ENCODE measurements around the gene CA10.

Gene CA10

GRCh38 chr17:51833620-51834019, 324.9 kb downstream of the CA10 start:
- H3K4me1 ChIP-seq (ENCODE audit: control insufficient read depth, insufficient read depth, low read length), result no peaks in the 10 kb centered on the region
- H3K27ac ChIP-seq (ENCODE audit: low read depth, low read length), result no peak overlapping the region
- no peaks in the 10 kb centered on the region for H3K27me3 ChIP-seq (ENCODE audit: control insufficient read depth, insufficient read depth, low read length)
- no peak overlapping the region for H3K9ac ChIP-seq (ENCODE audit: low read length)
- H3K36me3 ChIP-seq (ENCODE audit: control insufficient read depth, insufficient read depth, low read length), result no peaks in the 10 kb centered on the region
- no peak overlapping the region for H3K4me3 ChIP-seq (ENCODE audit: low read length)

DNA sequence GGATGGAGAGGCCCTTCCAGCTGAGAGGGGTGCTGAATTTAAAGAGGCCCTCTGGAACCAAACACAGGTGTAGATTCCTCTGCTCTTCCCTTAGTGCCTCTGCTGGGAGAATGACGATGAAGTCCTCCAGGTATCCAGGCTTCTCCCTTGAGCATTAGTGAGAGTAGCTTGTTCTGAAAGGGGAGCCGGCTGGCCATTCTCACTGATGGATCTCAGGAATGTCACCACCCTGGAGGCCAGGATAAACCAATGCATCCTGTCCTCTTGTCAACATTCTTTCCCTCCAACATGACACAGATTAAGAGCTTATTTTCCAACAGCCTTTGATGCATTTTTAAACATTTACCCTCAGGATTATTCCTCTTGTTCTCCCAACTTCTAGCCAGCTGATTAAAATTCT, 325.5 kb downstream of the CA10 start:
- H3K36me3 ChIP-seq (ENCODE audit: control insufficient read depth, insufficient read depth, low read length), result no peaks in the 10 kb centered on the region
- H3K27me3 ChIP-seq (ENCODE audit: control insufficient read depth, insufficient read depth, low read length), result no peaks in the 10 kb centered on the region
- no peak overlapping the region for H3K27ac ChIP-seq (ENCODE audit: low read depth, low read length)
- H3K9ac ChIP-seq (ENCODE audit: low read length), result no peak overlapping the region
- H3K4me1 ChIP-seq (ENCODE audit: control insufficient read depth, insufficient read depth, low read length), result no peaks in the 10 kb centered on the region
- no peak overlapping the region for H3K4me3 ChIP-seq (ENCODE audit: low read length)

DNA sequence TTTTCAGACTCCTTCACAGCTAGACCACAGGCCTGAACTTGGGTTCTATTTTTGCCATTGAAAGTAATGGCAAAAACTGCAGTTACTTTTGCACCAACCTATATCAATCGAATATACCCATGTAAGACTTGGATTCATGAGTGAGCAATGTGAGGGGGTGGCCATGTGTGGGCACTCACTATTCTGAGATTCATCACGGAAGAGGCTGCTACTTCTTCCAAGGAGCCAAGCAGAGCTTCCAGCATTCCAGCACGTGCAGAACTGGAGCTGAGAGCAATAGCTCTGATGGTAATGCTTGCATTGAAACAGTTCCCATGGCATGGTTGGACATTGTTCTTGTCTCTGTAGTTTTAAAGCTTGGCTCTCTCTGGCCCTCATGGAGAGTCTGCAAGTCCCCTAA, 327.6 kb downstream of the CA10 start:
- Histone ChIP-seq H3K4me1 (ENCODE audit: control insufficient read depth, insufficient read depth, low read length) (no peaks in the 10 kb centered on the region), H3K9ac (ENCODE audit: low read length) (no peak overlapping the region), H3K27me3 (ENCODE audit: control insufficient read depth, insufficient read depth, low read length) (no peaks in the 10 kb centered on the region), H3K4me3 (ENCODE audit: low read length) (no peak overlapping the region), H3K36me3 (ENCODE audit: control insufficient read depth, insufficient read depth, low read length) (no peaks in the 10 kb centered on the region), H3K27ac (ENCODE audit: low read depth, low read length) (no peak overlapping the region)

DNA sequence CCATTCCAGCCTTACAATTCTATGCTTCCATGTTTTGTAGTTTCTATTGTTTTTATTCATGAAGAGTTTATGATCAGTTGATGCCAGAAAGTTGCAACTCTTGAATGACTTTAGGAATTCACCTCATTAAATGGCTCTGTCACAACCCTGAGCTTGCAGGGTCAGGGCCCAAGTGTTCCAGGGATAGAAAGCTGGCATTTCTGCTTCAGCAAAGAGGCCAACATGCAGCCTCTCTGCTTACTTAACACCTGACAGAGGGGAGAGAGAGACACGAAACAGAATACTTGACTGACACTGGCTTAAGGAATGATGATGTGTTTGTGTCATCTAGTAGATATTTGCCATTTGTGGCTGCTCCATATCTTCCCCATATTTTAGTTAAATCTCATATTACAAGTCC, 328.1 kb downstream of the CA10 start:
- Histone ChIP-seq H3K9ac (ENCODE audit: low read length) (no peak overlapping the region), H3K27ac (ENCODE audit: low read depth, low read length) (no peak overlapping the region)

GRCh38 chr17:51828901-51829300, 329.6 kb downstream of the CA10 start:
- H3K4me1 ChIP-seq (ENCODE audit: control insufficient read depth, insufficient read depth, low read length), result no peaks in the 10 kb centered on the region
- H3K27ac ChIP-seq (ENCODE audit: low read depth, low read length), result no peak overlapping the region
- no peaks in the 10 kb centered on the region for H3K27me3 ChIP-seq (ENCODE audit: control insufficient read depth, insufficient read depth, low read length)
- no peak overlapping the region for H3K4me3 ChIP-seq (ENCODE audit: low read length)
- H3K36me3 ChIP-seq (ENCODE audit: control insufficient read depth, insufficient read depth, low read length), result no peaks in the 10 kb centered on the region
- no peak overlapping the region for H3K9ac ChIP-seq (ENCODE audit: low read length)

More for the DNA sequence above, 328.1 kb downstream of the CA10 start:
- Histone ChIP-seq H3K36me3 (ENCODE audit: control insufficient read depth, insufficient read depth, low read length) (no peaks in the 10 kb centered on the region), H3K27me3 (ENCODE audit: control insufficient read depth, insufficient read depth, low read length) (no peaks in the 10 kb centered on the region), H3K4me3 (ENCODE audit: low read length) (no peak overlapping the region), H3K4me1 (ENCODE audit: control insufficient read depth, insufficient read depth, low read length) (no peaks in the 10 kb centered on the region)

DNA sequence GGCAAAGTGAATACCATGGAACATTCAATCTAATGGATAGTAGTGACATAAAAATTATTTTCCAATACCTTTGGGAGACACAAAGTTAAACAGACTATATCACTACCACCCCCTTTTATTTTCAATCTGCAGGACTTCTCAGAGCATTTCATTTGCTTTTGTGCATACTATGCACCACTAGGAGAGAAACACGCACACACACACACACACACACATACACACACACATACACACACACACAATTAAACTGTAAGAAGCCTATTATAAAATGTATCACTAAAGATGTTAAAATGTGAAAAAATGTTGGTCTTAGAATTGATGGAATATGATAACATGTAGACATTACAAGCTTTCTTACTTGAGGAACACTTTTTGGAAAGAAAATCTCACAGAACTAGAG, 331.4 kb downstream of the CA10 start:
- H3K4me1 ChIP-seq (ENCODE audit: control insufficient read depth, insufficient read depth, low read length), result no peaks in the 10 kb centered on the region
- no peak overlapping the region for H3K9ac ChIP-seq (ENCODE audit: low read length)
- no peak overlapping the region for H3K27ac ChIP-seq (ENCODE audit: low read depth, low read length)
- H3K4me3 ChIP-seq (ENCODE audit: low read length), result no peak overlapping the region
- H3K36me3 ChIP-seq (ENCODE audit: control insufficient read depth, insufficient read depth, low read length), result no peaks in the 10 kb centered on the region
- no peaks in the 10 kb centered on the region for H3K27me3 ChIP-seq (ENCODE audit: control insufficient read depth, insufficient read depth, low read length)

DNA sequence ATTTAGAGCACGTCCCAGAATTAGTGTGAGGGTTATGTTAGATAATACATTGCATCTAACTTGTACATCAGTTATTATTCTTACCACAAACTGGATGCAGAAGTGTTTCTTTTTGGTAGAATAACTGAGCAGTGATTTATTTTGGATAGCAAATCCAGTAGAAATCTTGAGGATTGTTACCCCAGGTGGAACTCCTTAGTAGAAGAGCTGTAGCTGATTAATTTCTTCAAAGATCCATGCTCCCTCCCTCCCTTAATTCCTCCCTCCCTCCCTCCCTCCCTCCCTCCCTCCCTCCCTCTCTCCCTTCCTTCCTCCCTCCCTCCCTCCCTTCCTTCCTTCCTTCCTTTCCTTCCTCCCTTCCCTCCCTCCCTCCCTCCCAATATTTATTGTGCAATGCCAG, 337.7 kb downstream of the CA10 start:
- Histone ChIP-seq H3K36me3 (ENCODE audit: control insufficient read depth, insufficient read depth, low read length) (no peaks in the 10 kb centered on the region), H3K4me1 (ENCODE audit: control insufficient read depth, insufficient read depth, low read length) (no peaks in the 10 kb centered on the region), H3K9ac (ENCODE audit: low read length) (no peak overlapping the region), H3K27me3 (ENCODE audit: control insufficient read depth, insufficient read depth, low read length) (no peaks in the 10 kb centered on the region), H3K27ac (ENCODE audit: low read depth, low read length) (no peak overlapping the region), H3K4me3 (ENCODE audit: low read length) (no peak overlapping the region)

- Histone ChIP-seq H3K27me3 (ENCODE audit: control insufficient read depth, insufficient read depth, low read length) (no peaks in the 10 kb centered on the region), H3K4me1 (ENCODE audit: control insufficient read depth, insufficient read depth, low read length) (no peaks in the 10 kb centered on the region), H3K4me3 (ENCODE audit: low read length) (no peak overlapping the region), H3K27ac (ENCODE audit: low read depth, low read length) (no peak overlapping the region), H3K36me3 (ENCODE audit: control insufficient read depth, insufficient read depth, low read length) (no peaks in the 10 kb centered on the region), H3K9ac (ENCODE audit: low read length) (no peak overlapping the region)
Observed at GRCh38 chr17:51820252-51820651, 338.3 kb downstream of the CA10 start.

DNA sequence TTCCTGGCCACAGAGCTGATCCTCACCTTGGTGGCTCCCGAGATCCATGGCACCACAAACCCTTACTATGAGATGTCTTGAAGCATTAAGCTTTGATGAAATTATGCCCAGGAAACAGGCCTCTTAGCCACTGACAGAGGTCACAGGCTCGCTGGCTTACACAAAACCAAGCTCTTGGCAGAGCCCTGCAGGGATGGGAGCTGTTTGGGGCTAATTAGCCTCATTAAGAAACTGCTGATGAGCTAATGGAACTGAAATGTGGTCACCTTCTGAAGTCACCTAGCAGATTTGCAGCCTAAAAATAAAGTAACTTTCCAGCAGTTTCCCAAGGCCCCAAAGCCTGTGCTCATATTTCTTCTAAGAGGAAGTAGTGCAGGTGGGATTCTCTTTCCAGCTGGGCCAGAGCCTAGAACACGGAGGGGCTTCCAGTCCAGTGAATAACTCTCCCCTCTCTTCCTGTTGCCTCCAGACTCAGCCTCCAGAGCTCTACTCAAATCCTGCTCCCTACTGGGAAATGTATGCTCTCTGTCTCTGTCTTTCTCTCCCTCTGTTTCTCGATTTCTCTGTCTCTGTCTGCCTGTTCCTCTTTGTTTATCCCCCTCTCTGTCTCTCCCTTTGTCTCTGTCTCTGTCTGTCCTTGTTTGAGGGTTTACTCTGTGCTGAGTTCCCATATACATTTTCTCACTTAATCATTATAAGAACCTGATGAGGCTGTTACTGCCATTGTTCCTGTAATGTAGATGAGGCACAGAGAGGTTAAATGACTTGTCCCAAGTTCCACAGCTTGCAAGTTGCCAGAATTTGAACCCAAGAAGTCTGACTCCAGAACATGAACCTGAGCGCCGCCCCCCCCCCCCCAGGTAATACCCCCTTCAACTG, 338.9 kb downstream of the CA10 start:
- Histone ChIP-seq H3K36me3 (ENCODE audit: control insufficient read depth, insufficient read depth, low read length) (no peaks in the 10 kb centered on the region), H3K4me1 (ENCODE audit: control insufficient read depth, insufficient read depth, low read length) (no peaks in the 10 kb centered on the region), H3K9ac (ENCODE audit: low read length) (no peak overlapping the region), H3K4me3 (ENCODE audit: low read length) (no peak overlapping the region), H3K27ac (ENCODE audit: low read depth, low read length) (no peak overlapping the region), H3K27me3 (ENCODE audit: control insufficient read depth, insufficient read depth, low read length) (no peaks in the 10 kb centered on the region)

DNA sequence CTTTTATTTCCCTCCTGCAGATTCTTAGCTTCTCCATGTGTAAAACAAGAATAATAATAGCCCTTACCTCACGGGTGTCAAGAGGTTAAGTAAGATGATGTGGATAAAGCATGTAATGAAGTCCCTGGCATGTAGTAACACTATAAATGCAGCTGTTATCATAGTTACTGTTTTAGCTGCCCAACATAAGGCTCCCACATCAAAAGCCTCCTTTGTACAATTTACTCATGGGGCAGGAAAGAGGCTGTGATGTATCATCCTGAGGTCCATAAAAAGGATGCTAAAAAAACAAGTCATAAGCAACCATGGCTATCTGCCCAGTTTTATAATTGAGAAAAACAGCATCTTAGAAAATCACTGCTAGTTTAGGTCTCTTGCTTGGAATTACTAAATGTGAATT, 339.7 kb downstream of the CA10 start:
- Histone ChIP-seq H3K9ac (ENCODE audit: low read length) (no peak overlapping the region), H3K4me1 (ENCODE audit: control insufficient read depth, insufficient read depth, low read length) (no peaks in the 10 kb centered on the region), H3K36me3 (ENCODE audit: control insufficient read depth, insufficient read depth, low read length) (no peaks in the 10 kb centered on the region), H3K4me3 (ENCODE audit: low read length) (no peak overlapping the region), H3K27me3 (ENCODE audit: control insufficient read depth, insufficient read depth, low read length) (no peaks in the 10 kb centered on the region), H3K27ac (ENCODE audit: low read depth, low read length) (no peak overlapping the region)

DNA sequence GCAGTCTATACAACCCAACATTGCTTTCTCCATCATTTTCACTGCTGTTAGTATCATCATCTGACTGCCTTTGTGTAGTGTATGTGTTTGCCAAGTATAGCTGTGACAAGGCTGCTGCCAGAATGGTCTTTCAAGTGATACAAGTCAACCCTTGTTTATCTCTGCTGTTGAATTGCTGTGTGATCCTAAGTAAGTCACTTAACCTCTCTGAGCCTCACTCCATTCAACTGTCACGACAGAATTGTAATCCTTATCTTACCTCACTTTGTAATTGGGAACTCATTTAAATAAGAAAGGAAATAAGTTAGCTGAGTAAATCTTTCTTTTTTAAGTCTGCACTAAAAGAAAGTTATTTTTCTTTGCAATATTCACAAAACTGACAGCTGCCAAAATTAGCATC, 340.6 kb downstream of the CA10 start:
- H3K4me1 ChIP-seq (ENCODE audit: control insufficient read depth, insufficient read depth, low read length), result no peaks in the 10 kb centered on the region
- H3K27ac ChIP-seq (ENCODE audit: low read depth, low read length), result no peak overlapping the region
- H3K9ac ChIP-seq (ENCODE audit: low read length), result no peak overlapping the region
- H3K27me3 ChIP-seq (ENCODE audit: control insufficient read depth, insufficient read depth, low read length), result no peaks in the 10 kb centered on the region
- no peaks in the 10 kb centered on the region for H3K36me3 ChIP-seq (ENCODE audit: control insufficient read depth, insufficient read depth, low read length)
- no peak overlapping the region for H3K4me3 ChIP-seq (ENCODE audit: low read length)

- Histone ChIP-seq H3K27me3 (ENCODE audit: control insufficient read depth, insufficient read depth, low read length) (no peaks in the 10 kb centered on the region), H3K9ac (ENCODE audit: low read length) (no peak overlapping the region), H3K4me3 (ENCODE audit: low read length) (no peak overlapping the region), H3K36me3 (ENCODE audit: control insufficient read depth, insufficient read depth, low read length) (no peaks in the 10 kb centered on the region), H3K4me1 (ENCODE audit: control insufficient read depth, insufficient read depth, low read length) (no peaks in the 10 kb centered on the region), H3K27ac (ENCODE audit: low read depth, low read length) (no peak overlapping the region)
Observed at GRCh38 chr17:51817117-51817516, 341.4 kb downstream of the CA10 start.

DNA sequence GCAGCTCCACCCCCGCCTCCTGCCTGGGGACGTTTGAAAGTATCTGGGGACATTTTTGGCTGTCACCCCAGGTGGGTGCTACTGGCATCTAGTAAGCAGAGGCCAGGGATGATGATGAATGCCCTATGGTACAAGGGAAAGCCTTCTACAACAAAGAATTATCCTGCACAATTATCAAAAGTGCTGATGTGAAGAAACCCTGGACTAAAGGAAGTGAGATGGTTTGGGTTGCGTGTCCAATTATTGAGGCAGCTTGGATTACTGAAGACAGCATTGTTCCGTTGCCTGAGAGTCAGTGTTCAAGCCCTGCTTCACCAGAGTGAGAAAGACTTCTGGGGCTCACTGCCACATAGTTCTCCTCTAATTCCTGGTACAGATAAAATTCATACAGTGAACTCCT, 343.4 kb downstream of the CA10 start:
- Histone ChIP-seq H3K27ac (ENCODE audit: low read depth, low read length) (no peak overlapping the region), H3K9ac (ENCODE audit: low read length) (no peak overlapping the region)

More for the DNA sequence above, 343.4 kb downstream of the CA10 start:
- Histone ChIP-seq H3K4me1 (ENCODE audit: control insufficient read depth, insufficient read depth, low read length) (no peaks in the 10 kb centered on the region), H3K4me3 (ENCODE audit: low read length) (no peak overlapping the region), H3K36me3 (ENCODE audit: control insufficient read depth, insufficient read depth, low read length) (no peaks in the 10 kb centered on the region), H3K27me3 (ENCODE audit: control insufficient read depth, insufficient read depth, low read length) (no peaks in the 10 kb centered on the region)
